ENCODE results near the gene CLIC2.

DNA sequence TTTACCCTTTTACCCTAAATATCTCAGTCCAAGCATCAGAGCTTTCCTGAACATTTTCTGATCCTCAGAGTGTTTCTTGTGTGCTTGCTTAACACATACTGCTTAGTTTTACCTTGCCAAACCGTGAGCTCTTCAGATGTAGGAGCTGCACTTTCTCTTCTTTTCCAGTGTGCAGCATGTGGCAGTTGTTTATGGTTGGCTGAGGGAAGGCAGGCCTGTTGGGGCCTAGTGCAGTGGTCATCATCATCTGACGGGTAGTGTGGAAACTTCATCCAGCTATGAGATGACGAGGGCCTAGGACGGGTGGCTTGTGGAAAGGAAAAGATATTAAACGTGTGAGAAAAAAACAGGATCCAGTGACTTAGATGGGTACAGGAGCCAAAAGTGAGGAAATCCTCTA, 96.7 kb downstream of the CLIC2 start:
- TF ChIP-seq, protein P1, sequence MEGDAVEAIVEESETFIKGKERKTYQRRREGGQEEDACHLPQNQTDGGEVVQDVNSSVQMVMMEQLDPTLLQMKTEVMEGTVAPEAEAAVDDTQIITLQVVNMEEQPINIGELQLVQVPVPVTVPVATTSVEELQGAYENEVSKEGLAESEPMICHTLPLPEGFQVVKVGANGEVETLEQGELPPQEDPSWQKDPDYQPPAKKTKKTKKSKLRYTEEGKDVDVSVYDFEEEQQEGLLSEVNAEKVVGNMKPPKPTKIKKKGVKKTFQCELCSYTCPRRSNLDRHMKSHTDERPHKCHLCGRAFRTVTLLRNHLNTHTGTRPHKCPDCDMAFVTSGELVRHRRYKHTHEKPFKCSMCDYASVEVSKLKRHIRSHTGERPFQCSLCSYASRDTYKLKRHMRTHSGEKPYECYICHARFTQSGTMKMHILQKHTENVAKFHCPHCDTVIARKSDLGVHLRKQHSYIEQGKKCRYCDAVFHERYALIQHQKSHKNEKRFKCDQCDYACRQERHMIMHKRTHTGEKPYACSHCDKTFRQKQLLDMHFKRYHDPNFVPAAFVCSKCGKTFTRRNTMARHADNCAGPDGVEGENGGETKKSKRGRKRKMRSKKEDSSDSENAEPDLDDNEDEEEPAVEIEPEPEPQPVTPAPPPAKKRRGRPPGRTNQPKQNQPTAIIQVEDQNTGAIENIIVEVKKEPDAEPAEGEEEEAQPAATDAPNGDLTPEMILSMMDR (optimal IDR thresholded peaks at IDR 0.05 in 1 of 3, IDR thresholded peaks at IDR 0.05 in 1 of 3, conservative IDR thresholded peaks at IDR 0.05 in 1 of 3; ENCODE audit: extremely low read depth in 1 of 3, insufficient read depth in 2 of 3, low read length in 3 of 3), result no peak
- TF ChIP-seq EZH2 (IDR thresholded peaks at IDR 0.05; ENCODE audit: low read length), result no peak

Measured in keratinocyte (primary cell).